GM19467 (cell line): ENCODE measurements around the gene TCF7.

Source experiments
- ATAC-seq: cut with Tn5 transposase; IDR thresholded peaks from one replicate; pipeline ENCODE4 v1.9.1; 2021; ENCODE audit warnings: mild to moderate bottlenecking, moderate library complexity; ENCODE audit not compliant: unreplicated experiment

TCF7 gene

GRCh38 chr5:134088994-134089560 lies 25.4 kb upstream of the TCF7 start:
- no peak for ATAC-seq

- no peak for ATAC-seq
Measured at GRCh38 chr5:134090522-134090921, 24.0 kb upstream of the TCF7 start.

DNA sequence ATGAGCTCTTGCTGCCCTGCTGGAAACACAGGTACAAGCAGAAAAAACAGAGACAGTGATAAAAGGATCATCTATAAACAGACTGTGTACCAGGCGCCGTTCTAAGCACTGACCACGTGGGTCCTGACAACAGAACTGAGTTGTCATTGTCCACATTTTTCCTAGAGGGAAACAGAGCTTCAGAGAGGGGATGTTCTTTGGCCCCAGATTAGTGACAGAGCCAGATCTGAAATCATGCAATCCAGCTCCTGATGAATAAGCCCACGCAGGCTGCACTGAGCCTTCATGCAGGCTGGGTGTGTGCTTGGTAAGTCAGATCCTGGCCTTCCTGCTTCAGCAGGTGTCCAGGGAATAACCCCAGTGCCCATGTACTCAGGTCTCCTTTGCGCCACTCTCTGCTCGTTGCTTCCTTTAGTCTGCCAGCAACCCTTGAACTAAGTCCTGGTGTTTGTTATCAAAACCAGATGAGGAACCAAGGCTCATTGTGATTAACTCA lies 22.8 kb upstream of the TCF7 start:
- ATAC-seq: no peak

DNA sequence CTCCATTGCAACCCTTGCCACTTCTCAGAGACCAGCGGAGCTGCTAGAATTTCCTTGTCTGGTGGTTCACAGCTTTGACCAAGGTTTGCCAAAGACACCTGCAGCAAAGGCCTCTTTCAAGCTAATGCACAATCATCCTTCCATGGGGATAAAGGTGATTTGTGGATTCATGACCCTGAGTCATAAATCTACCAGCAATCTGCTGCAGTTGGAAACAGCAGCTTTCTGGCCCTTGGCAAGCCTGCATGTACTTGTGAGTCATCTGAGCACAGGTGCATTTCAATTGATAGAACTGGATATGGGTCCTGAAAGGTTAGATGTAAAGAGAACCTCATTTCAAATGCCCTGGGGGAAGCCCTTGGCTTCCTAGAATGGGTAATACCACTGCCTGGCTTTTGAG lies 21.6 kb upstream of the TCF7 start:
- no peak for ATAC-seq

GRCh38 chr5:134093351-134093750 lies 21.1 kb upstream of the TCF7 start:
- no peak for ATAC-seq

DNA sequence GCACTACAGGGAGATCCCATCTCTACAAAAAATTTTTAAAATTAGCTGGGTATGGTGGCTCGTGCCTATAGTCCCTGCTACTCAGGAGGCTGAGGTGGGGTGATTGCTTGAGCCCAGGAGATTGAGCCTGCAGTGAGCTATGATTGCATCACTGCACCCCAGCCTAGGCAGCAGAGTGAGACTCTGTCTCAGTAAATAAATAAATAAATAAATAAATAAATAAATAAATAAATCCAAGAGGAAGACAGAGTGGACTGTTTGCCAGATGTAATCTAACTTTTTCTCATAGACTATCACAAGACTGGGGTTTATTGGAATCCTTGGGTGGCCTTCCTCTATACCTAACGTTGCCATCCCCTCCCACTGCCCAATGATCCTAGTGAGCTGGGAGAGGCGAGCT lies 19.2 kb upstream of the TCF7 start:
- ATAC-seq: no peak

DNA sequence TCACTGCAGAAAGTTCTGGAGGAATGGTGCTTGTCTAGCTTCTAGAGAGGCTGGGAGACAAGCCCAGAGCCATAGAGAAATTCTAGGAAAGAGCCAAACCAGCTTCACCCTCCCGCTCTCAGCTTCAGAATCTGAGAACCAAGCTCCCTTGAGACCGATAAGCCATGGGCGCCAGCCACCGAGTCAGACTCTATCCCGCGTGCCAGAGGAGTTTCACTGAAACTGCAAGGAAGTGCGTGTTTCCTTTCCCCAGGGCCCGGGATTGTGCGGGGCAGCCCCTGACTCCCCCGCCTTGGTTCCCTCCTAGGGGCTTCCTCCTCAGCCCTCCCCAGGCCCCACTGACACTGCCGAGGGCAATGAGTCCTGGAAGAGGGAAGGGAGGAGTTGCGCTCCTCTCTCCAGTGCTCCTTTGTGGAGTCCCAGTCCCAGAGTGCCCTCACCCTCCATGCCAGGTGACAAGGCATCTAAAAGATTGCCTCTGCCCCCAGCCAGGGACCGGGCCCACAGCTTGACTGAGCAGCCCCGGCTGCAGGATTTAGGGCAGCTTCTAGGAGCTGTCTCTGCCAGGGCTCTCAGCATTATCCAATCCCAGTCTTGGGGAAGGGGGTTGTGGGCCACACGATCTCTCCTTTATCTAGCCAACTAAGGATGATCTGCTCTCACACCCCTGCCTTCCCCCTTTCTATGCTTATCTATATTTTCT lies 18.4 kb upstream of the TCF7 start:
- ATAC-seq: no peak

GRCh38 chr5:134097211-134097749 lies 17.2 kb upstream of the TCF7 start:
- ATAC-seq: no peak

DNA sequence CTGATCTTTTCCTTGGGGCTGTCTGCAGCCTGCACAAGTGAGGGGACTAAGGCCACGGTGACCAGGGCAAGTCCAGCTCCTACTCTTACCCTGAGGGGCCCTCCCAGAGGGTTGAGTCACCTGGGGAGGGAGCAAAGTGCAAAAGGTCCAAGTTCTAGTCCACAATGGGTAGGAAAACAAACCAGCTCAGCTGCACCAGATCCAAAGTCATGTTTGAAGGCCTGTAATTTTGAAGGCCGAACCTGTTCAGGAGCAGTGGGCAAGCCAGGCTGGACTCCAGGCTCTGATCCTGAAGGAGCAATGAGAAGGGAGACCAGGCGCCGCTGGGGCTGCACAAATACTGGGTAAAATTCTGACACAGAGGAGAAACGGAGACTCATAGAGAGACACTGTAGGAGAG lies 15.8 kb upstream of the TCF7 start:
- no peak for ATAC-seq

- ATAC-seq: no peak
Measured at GRCh38 chr5:134099288-134099872, 15.1 kb upstream of the TCF7 start.

- no peak for ATAC-seq
Measured at GRCh38 chr5:134099939-134100282, 14.6 kb upstream of the TCF7 start.

GRCh38 chr5:134100283-134101091 lies 14.0 kb upstream of the TCF7 start:
- ATAC-seq: peak; percentile 75

DNA sequence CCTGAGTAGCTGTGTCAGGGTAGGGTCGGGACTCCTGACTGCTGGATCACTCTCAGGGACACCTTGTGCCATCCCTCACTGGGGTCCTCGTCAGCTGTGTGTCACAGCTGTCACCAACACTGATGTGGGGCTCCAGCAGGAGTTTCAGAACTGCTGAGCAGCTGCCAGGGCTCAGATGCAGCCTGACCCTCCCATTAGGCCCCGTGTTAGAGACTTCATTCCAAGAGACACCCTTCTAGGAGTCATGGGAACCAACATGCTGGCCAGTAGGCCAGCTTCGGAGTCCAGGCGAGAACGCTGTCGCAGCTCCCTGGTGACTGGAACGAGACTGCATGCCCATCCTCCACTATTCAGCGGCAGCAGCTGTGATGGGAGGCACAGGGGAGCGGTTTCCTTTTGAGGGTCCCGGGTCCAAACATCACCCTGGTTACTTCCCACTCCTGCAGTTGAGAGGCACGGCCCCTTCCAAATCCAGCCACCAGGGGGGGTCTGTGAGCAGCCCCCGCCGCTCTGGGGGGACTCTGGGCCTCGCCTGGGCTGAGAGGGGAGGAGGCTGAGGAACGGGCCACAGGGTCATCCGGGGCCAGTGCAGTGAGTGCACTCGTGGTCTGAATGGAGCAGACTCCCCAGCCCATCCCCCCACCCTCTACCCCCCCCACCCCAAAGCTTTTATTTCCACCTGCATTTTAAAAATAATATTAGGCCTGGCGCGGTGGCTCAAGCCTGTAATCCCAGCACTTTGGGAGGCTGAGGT lies 12.6 kb upstream of the TCF7 start:
- ATAC-seq: no peak

DNA sequence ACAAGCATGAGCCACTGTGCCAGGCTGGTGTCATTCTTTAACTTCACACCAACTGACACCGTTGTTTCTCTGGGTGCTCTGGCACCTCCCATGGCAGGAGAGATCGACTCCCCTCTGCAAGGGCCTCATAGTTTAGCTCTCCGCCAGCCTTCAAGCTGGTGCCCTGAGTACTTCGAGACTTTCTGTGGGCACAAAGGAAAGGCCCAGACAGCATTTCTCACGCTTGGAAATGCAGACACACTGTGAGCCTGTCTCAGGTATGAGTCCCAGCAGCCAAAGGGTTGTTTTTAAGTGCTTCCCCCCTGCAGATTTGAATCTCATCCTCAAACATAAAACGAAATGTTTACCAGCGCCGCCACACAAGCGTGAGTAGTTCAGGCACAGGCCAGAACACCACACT lies 11.1 kb upstream of the TCF7 start:
- no peak for ATAC-seq

GRCh38 chr5:134103998-134104654 lies 10.4 kb upstream of the TCF7 start:
- ATAC-seq: no peak

- no peak for ATAC-seq
Measured at GRCh38 chr5:134106991-134107701, 7.3 kb upstream of the TCF7 start.

GRCh38 chr5:134107779-134108178 lies 6.7 kb upstream of the TCF7 start:
- no peak for ATAC-seq

DNA sequence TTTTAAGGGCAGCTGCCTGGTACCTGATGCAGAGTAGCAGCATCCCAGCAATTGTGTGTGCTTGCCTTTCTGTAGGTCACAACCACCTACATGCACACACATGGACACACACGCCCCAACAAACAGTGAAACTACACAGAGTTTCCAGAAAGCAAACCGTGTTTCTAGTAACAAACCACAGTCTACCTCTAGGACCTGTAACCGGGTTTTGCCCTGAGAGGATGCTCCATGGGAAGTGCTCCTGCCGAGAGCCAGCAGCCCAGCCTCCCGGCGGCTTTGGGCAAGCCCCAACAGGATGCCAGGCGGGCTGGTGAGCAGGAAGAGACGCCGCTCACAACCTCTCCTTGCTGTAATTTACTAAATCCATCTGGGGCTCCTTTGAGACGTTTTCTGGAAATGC lies 4.1 kb upstream of the TCF7 start:
- ATAC-seq: no peak
